ENCODE data around the gene SYS1. TPM values are rescaled to one million over a fixed set of nuclear protein-coding genes. Genes with fewer than 3 reads are reported as not detected.

The SYS1 gene
- total RNA-seq, 1 donor from 2014 or later: 20.0 TPM

GRCh38 chr20:45336530-45337366, 26.2 kb upstream of the SYS1 start:
- no peak for TF ChIP-seq CTCF (IDR thresholded peaks at IDR 0.05; ENCODE audit: unreplicated experiment)
- no peaks in the 10 kb centered on the region for H3K9me3 Mint-ChIP-seq (ENCODE audit: unreplicated experiment)
- H3K4me3 Mint-ChIP-seq (ENCODE audit: unreplicated experiment): no peak overlapping the region
- H3K36me3 Mint-ChIP-seq (ENCODE audit: low read depth, unreplicated experiment): no peaks in the 10 kb centered on the region
- DNase-seq (ENCODE audit: low spot score): no peak
- H3K27me3 Mint-ChIP-seq (ENCODE audit: unreplicated experiment): no peaks in the 10 kb centered on the region
- peaks cover 12% of the 10 kb centered on the region for H3K4me1 Mint-ChIP-seq (ENCODE audit: unreplicated experiment)
- no peak overlapping the region for H3K27ac Mint-ChIP-seq (ENCODE audit: unreplicated experiment)

- peaks cover 20% of the 10 kb centered on the region for H3K4me1 Mint-ChIP-seq (ENCODE audit: unreplicated experiment)
- H3K27me3 Mint-ChIP-seq (ENCODE audit: unreplicated experiment): no peaks in the 10 kb centered on the region
- no peaks in the 10 kb centered on the region for H3K36me3 Mint-ChIP-seq (ENCODE audit: low read depth, unreplicated experiment)
- no peaks in the 10 kb centered on the region for H3K9me3 Mint-ChIP-seq (ENCODE audit: unreplicated experiment)
- H3K4me3 Mint-ChIP-seq (ENCODE audit: unreplicated experiment): no peak overlapping the region
- DNase-seq (ENCODE audit: low spot score): no peak
- H3K27ac Mint-ChIP-seq (ENCODE audit: unreplicated experiment): no peak overlapping the region
- no peak for TF ChIP-seq CTCF (IDR thresholded peaks at IDR 0.05; ENCODE audit: unreplicated experiment)
Observed at GRCh38 chr20:45337367-45338120, 25.4 kb upstream of the SYS1 start.

- no peak overlapping the region for H3K27ac Mint-ChIP-seq (ENCODE audit: unreplicated experiment)
- peaks cover 28% of the 10 kb centered on the region for H3K4me1 Mint-ChIP-seq (ENCODE audit: unreplicated experiment)
- H3K36me3 Mint-ChIP-seq (ENCODE audit: low read depth, unreplicated experiment): no peaks in the 10 kb centered on the region
- DNase-seq (ENCODE audit: low spot score): no peak
- no peak for TF ChIP-seq CTCF (IDR thresholded peaks at IDR 0.05; ENCODE audit: unreplicated experiment)
- H3K4me3 Mint-ChIP-seq (ENCODE audit: unreplicated experiment): no peak overlapping the region
- H3K9me3 Mint-ChIP-seq (ENCODE audit: unreplicated experiment): no peaks in the 10 kb centered on the region
- H3K27me3 Mint-ChIP-seq (ENCODE audit: unreplicated experiment): no peaks in the 10 kb centered on the region
Observed at GRCh38 chr20:45338121-45339030, 24.6 kb upstream of the SYS1 start.

GRCh38 chr20:45339084-45339483, 23.9 kb upstream of the SYS1 start:
- no peaks in the 10 kb centered on the region for H3K9me3 Mint-ChIP-seq (ENCODE audit: unreplicated experiment)
- TF ChIP-seq CTCF (IDR thresholded peaks at IDR 0.05; ENCODE audit: unreplicated experiment): no peak
- H3K27me3 Mint-ChIP-seq (ENCODE audit: unreplicated experiment): no peaks in the 10 kb centered on the region
- H3K36me3 Mint-ChIP-seq (ENCODE audit: low read depth, unreplicated experiment): no peaks in the 10 kb centered on the region
- DNase-seq (ENCODE audit: low spot score): no peak
- H3K27ac Mint-ChIP-seq (ENCODE audit: unreplicated experiment): no peak overlapping the region
- peaks cover 29% of the 10 kb centered on the region for H3K4me1 Mint-ChIP-seq (ENCODE audit: unreplicated experiment)
- H3K4me3 Mint-ChIP-seq (ENCODE audit: unreplicated experiment): no peak overlapping the region
